HepG2 (cell line): ENCODE results near the gene ADGRV1. TPM values are rescaled to one million over a fixed set of nuclear protein-coding genes. Genes with fewer than 3 reads are reported as not detected.

ENCODE experiments used
- ATAC-seq: fragments of 200-7000 bp; cut with Tn5 transposase; 3 replicates; pipeline ENCODE4 v1.9.1; 2020; ENCODE audit warnings: mild to moderate bottlenecking, moderate library complexity
- BruUV-seq: library from RNA; stranded (reverse); fragments of 400-500 nt; replicated peaks from 2 replicates; lab custom pipeline; 2021; lab: Mats Ljungman, UMichigan
- CTCF ChIA-PET: fragments of 300-600 bp; formaldehyde crosslinking; extraction: SDS; loops from one replicate; lab custom pipeline; 2021; ENCODE audit warnings: low total read pairs, inconsistent platforms, low intra/inter-chr PET ratio; lab: Yijun Ruan, JAX
- POLR2A ChIA-PET: fragments of 350-600 bp; sonication (Branson Sonifier 250); formaldehyde crosslinking; loops from one replicate; lab custom pipeline; 2020; ENCODE audit warnings: antibody characterized with exemption, inconsistent platforms; lab: Yijun Ruan, JAX
- DNase-seq: peaks from one replicate; pipeline ENCODE4 v3.0.0-alpha.2; 2015; ENCODE audit warnings: low spot score
- FAIRE-seq: peaks from 3 replicates; lab custom pipeline; 2011; peaks lifted over from hg19 to GRCh38; lab: Jason Lieb, UNC
- H2AFZ ChIP-seq: one replicate; pipeline ENCODE4 v1.6.1; 2011; ENCODE audit warnings: low read length, inconsistent platforms
- H3K27ac ChIP-seq: fragments of 300-600 bp; 3 replicates; pipeline ENCODE4 v1.8.0; 2011; ENCODE audit warnings: mixed run types, mild to moderate bottlenecking, mixed read lengths, low read length, inconsistent platforms; ENCODE audit not compliant: insufficient read depth; ENCODE audit errors: extremely low read length
- H3K27me3 ChIP-seq, 2 experiments: fragments of 200-600 bp in 1 of 2; 2 replicates in 1 of 2; 3 replicates in 1 of 2; pipeline versions ENCODE4 v1.6.0 to v1.8.0; 2011; ENCODE audit warnings: low read length in 2 of 2, mild to moderate bottlenecking in 2 of 2, moderate library complexity in 2 of 2, inconsistent platforms in 1 of 2; ENCODE audit not compliant: insufficient read depth in 2 of 2, control insufficient read depth in 1 of 2
- H3K36me3 ChIP-seq, 2 experiments: fragments of 200-600 bp in 1 of 2; replicated peaks in 1 of 2; 2 replicates in 1 of 2; 3 replicates in 1 of 2; pipeline versions ENCODE4 v1.5.1 to v1.8.0; 2011; ENCODE audit warnings: low read length in 2 of 2, inconsistent platforms in 1 of 2; ENCODE audit not compliant: insufficient read depth in 2 of 2, control insufficient read depth in 1 of 2
- H3K4me1 ChIP-seq: 2 replicates; pipeline ENCODE4 v1.5.1; 2012; ENCODE audit warnings: low read length, inconsistent platforms; ENCODE audit not compliant: insufficient read depth
- H3K4me2 ChIP-seq: 2 replicates; pipeline ENCODE4 v1.6.0; 2011; ENCODE audit warnings: low read depth, low read length, inconsistent platforms
- H3K4me3 ChIP-seq, 3 experiments: fragments of 200-600 bp in 1 of 3; sonication (generic), shearing (Covaris generic) in 1 of 3; replicated peaks in 1 of 3; 2 replicates each; pipeline ENCODE4 v1.5.1; 2011 to 2016; ENCODE audit warnings: low read length in 3 of 3, inconsistent platforms in 2 of 3, low read depth in 2 of 3, mild to moderate bottlenecking in 2 of 3, control low read depth in 1 of 3, mixed read lengths in 1 of 3; ENCODE audit not compliant: insufficient read depth in 1 of 3
- H3K79me2 ChIP-seq: one replicate; pipeline ENCODE4 v1.6.1; 2011; ENCODE audit warnings: low read length, inconsistent platforms; ENCODE audit not compliant: insufficient read depth
- H3K9ac ChIP-seq: 2 replicates; pipeline ENCODE4 v1.6.0; 2011; ENCODE audit warnings: mild to moderate bottlenecking, low read depth, low read length, inconsistent platforms; ENCODE audit not compliant: insufficient read depth
- H3K9me3 ChIP-seq: 2 replicates; pipeline ENCODE4 v1.5.1; 2012; ENCODE audit warnings: mild to moderate bottlenecking, low read length
- H4K20me1 ChIP-seq: 2 replicates; pipeline ENCODE4 v1.6.0; 2011; ENCODE audit warnings: inconsistent platforms, mild to moderate bottlenecking, low read length, moderate library complexity; ENCODE audit not compliant: insufficient read depth
- EP300 ChIP-seq, 3 experiments: sonication (generic) in 1 of 3; formaldehyde crosslinking in 1 of 3; IDR thresholded peaks; 2 replicates each; pipeline versions ENCODE4 v1.5.1 to v1.6.1; 2011 to 2020; ENCODE audit warnings: low read depth in 2 of 3, low read length in 2 of 3, borderline replicate concordance in 1 of 3, improper control_type of control experiment in 1 of 3, mild to moderate bottlenecking in 1 of 3, missing genetic modification reagents in 1 of 3, moderate library complexity in 1 of 3
- KDM1A ChIP-seq: IDR thresholded peaks from 2 replicates; pipeline ENCODE4 v1.6.1; 2016; ENCODE audit warnings: missing compliant biosample characterization
- KLF6 ChIP-seq: IDR thresholded peaks from 2 replicates; pipeline ENCODE4 v1.8.0; 2016; ENCODE audit warnings: missing biosample characterization, missing genetic modification reagents
- PRMT3 ChIP-seq: sonication (generic); formaldehyde crosslinking; IDR thresholded peaks from 2 replicates; pipeline ENCODE4 v1.8.1; 2022; ENCODE audit warnings: low read depth, mild to moderate bottlenecking, moderate library complexity, missing genetic modification reagents, borderline replicate concordance
- WGBS: methylation state at CpG from one replicate; pipeline ENCODE4 v1.1.6; 2017; ENCODE audit warnings: low lambda C conversion rate; 5-methylcytosine and 5-hydroxymethylcytosine counted together
- in situ Hi-C: cut with HindIII; loops from 2 replicates; pipeline ENCODE4 v1.10.0; 2017; ENCODE audit warnings: low pct_unique_long_range_greater_than_20kb; ENCODE audit not compliant: extremely low pct_ligation_motif_present
- intact Hi-C: fragments of 100-400 bp; cut with micrococcal nuclease; formaldehyde crosslinking; loops from one replicate; pipeline ENCODE4 v1.10.0; 2022; ENCODE audit not compliant: unreplicated experiment
- polyA plus RNA-seq, 8 experiments: library from polyadenylated mRNA; depleted of rRNA in 3 of 8; stranded (reverse) in 7 of 8; unstranded in 1 of 8; fragments of >200 nt; fragmentation: Illumina TruSeq in 4 of 8; extraction: Trizol in 4 of 8; gene quantifications; 2 replicates each; pipeline versions ENCODE4 v1.2.1 to v1.2.3, GENCODE V29; 2011 to 2016; ENCODE audit warnings: low read depth in 4 of 8, missing spikeins in 1 of 8, mixed read lengths in 1 of 8; ENCODE audit not compliant: insufficient read depth in 1 of 8
- total RNA-seq, 5 experiments: library from RNA; depleted of rRNA; stranded (reverse); fragments of >200 nt; fragmentation: Illumina TruSeq; extraction: Trizol; gene quantifications; 2 replicates each; pipeline ENCODE4 v1.2.3, GENCODE V29; 2016; ENCODE audit warnings: low read depth in 1 of 5
- TF ChIP-seq, protein P1 (sequence below), 2 experiments: fragments of 450-650 bp in 1 of 2; sonication (generic) in 1 of 2; formaldehyde crosslinking; IDR thresholded peaks; 2 replicates each; pipeline versions ENCODE4 v1.5.0 to v1.8.0; 2020 to 2022; ENCODE audit warnings: mild to moderate bottlenecking in 1 of 2, missing genetic modification reagents in 1 of 2
- TF ChIP-seq, protein P2 (sequence below): sonication (generic); formaldehyde crosslinking; IDR thresholded peaks from 2 replicates; pipeline ENCODE4 v1.5.0; 2020; ENCODE audit warnings: mild to moderate bottlenecking, missing genetic modification reagents, borderline replicate concordance

ADGRV1 gene
- total and polyA plus RNA-seq, 2 of the 13 experiments (the other 11 are each of a cell fraction or from before 2014, with no cell fraction given) = 1.7 to 3.9 TPM

DNA sequence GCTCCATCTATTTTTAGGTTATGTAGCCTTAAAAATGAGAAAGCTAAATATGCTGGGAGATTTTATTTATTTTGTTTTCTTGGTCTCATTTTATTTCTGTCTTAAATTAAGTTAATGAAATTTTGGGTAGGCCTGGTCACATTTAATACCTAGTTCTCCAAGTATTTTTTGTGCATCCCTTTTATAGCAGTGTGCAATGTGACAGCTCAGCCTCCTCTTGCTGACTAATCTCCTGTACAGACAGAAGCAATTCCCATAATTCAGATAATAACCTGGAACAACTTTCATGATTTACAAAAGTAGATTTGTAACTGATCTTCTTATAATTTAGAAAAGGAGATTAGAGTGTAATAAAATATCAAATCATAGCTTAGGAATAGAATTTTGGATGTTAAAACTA, 403.9 kb downstream of the ADGRV1 start:
- in situ Hi-C loops = no loop called here
- TF ChIP-seq, protein P1, sequence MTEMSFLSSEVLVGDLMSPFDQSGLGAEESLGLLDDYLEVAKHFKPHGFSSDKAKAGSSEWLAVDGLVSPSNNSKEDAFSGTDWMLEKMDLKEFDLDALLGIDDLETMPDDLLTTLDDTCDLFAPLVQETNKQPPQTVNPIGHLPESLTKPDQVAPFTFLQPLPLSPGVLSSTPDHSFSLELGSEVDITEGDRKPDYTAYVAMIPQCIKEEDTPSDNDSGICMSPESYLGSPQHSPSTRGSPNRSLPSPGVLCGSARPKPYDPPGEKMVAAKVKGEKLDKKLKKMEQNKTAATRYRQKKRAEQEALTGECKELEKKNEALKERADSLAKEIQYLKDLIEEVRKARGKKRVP (CRISPR knock-in tag; IDR thresholded peaks at IDR 0.05) = no peak
- TF ChIP-seq, protein P2, sequence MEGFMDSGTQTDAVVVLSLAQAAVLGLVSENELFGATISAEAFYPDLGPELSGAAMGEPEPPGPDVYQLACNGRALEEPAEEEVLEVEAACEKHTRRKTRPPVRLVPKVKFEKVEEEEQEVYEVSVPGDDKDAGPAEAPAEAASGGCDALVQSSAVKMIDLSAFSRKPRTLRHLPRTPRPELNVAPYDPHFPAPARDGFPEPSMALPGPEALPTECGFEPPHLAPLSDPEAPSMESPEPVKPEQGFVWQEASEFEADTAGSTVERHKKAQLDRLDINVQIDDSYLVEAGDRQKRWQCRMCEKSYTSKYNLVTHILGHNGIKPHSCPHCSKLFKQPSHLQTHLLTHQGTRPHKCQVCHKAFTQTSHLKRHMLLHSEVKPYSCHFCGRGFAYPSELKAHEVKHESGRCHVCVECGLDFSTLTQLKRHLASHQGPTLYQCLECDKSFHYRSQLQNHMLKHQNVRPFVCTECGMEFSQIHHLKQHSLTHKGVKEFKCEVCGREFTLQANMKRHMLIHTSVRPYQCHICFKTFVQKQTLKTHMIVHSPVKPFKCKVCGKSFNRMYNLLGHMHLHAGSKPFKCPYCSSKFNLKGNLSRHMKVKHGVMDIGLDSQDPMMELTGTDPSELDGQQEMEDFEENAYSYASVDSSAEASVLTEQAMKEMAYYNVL (CRISPR knock-in tag) = no peak
- no peak for TF ChIP-seq PRMT3 (CRISPR knock-in tag)
- TF ChIP-seq, all 625 proteins: peak for 0
- Histone ChIP-seq H4K20me1 (no peaks in the 10 kb centered on the region), H3K4me3 (no peak overlapping the region), H3K27me3 (no peaks in the 10 kb centered on the region), H3K79me2 (no peaks in the 10 kb centered on the region), H3K4me1 (no peaks in the 10 kb centered on the region), H3K9me3 (no peaks in the 10 kb centered on the region), H3K36me3 (no peaks in the 10 kb centered on the region), H3K4me2 (no peak overlapping the region), H2AFZ (no peak overlapping the region), H3K9ac (no peak overlapping the region), H3K27ac (no peak overlapping the region)
- ChIA-PET CTCF (no interaction called here), POLR2A (no interaction called here)
- FAIRE-seq = no peak
- no TSS peak for BruUV-seq
- intact Hi-C loops = no loop called here
- DNase-seq = no peak
- no peak for ATAC-seq

DNA sequence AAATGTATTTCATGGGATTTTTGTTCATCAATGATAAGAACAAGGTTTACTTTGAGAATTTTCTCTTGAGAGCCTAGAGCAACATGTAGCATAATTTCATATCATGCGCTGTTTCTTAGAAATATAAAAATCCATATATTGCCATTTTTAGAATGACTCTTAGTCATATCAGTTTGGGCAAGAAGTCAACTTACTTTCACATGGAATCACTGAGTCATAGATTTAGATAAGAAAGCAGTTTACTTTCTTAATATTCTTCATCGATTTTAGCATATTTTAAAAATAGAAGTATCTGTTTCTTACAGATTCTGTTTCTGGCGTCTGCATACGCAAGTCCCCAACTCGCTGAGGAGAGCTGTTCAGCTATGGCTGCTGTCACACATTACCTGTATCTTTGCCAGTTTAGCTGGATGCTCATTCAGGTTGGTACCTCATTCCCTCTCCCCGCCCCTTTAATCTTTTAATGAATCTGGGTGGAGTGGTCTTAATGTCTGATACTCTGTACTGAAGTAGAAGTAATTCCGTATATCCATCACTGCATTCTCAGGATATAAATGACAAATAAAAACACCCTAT, 406.6 kb downstream of the ADGRV1 start:
- ChIA-PET CTCF (no interaction called here), POLR2A (no interaction called here)
- no peaks in the 10 kb centered on the region for H3K36me3 ChIP-seq
- BruUV-seq = no TSS peak
- intact Hi-C loops = no loop called here
- no peaks in the 10 kb centered on the region for H3K27me3 ChIP-seq
- 83% methylated on average over 7 of the region's 7 CpGs for WGBS
- H3K27ac ChIP-seq = no peak overlapping the region
- no peaks in the 10 kb centered on the region for H3K4me1 ChIP-seq
- peaks cover 10% of the 10 kb centered on the region; the same call in 1 of the 2 replicates for H3K9me3 ChIP-seq
- H3K4me3 ChIP-seq = no peak overlapping the region
- FAIRE-seq = no peak
- H3K9ac ChIP-seq = no peak overlapping the region
- no peak for ATAC-seq
- H3K79me2 ChIP-seq = no peaks in the 10 kb centered on the region
- in situ Hi-C loops = no loop called here
- H4K20me1 ChIP-seq = no peaks in the 10 kb centered on the region
- no peak for DNase-seq
- H2AFZ ChIP-seq = no peak overlapping the region
- H3K4me2 ChIP-seq = no peak overlapping the region
- TF ChIP-seq EP300 (IDR thresholded peaks at IDR 0.05; ENCODE audit: low read depth in 2 of 2, low read length in 2 of 2) = no peak
- TF ChIP-seq EP300 (CRISPR knock-in tag; IDR thresholded peaks at IDR 0.05; ENCODE audit: borderline replicate concordance) = no peak
- no peak for TF ChIP-seq KLF6 (CRISPR knock-in tag)
- TF ChIP-seq KDM1A (CRISPR knock-in tag) = no peak
